ENCODE data around the gene NR2F1-AS1. TPM values are rescaled to one million over a fixed set of nuclear protein-coding genes. Genes with fewer than 3 reads are reported as not detected.
"Not testable (repeated sequence)": the region's sequence is repeated elsewhere in the genome, so short reads cannot be mapped to it uniquely, and the experiment has no call there.

NR2F1-AS1 gene
- total RNA-seq, 1 experiment from 2014 or later = 34.4 TPM

GRCh38 chr5:93519740-93520139, 61.3 kb downstream of the NR2F1-AS1 start:
- peak; percentile 46 for DNase-seq (ENCODE audit: low read depth)

DNA sequence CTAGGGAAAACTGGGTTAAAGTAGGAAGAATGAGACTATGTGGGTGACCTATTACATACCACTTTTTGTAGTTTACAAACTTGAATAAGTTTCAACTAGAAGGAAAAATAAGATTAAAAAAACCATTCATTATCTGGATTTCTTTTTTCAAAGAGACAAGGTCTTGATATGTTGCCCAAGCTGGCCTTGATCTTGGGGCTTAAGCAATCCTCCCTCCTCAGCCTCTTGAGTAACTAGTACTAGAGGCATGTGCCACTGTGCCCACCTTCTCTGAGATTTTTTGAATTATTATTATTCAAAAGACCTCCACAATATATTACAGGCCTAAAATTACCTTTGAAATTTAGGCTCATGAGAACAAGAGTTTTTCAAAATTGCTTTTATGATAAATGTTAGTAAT, 63.2 kb downstream of the NR2F1-AS1 start:
- no peak for DNase-seq (ENCODE audit: low read depth)

- DNase-seq (ENCODE audit: low read depth) = no peak
These were observed 67.7 kb downstream of the NR2F1-AS1 start for GRCh38 chr5:93513298-93513697.

DNA sequence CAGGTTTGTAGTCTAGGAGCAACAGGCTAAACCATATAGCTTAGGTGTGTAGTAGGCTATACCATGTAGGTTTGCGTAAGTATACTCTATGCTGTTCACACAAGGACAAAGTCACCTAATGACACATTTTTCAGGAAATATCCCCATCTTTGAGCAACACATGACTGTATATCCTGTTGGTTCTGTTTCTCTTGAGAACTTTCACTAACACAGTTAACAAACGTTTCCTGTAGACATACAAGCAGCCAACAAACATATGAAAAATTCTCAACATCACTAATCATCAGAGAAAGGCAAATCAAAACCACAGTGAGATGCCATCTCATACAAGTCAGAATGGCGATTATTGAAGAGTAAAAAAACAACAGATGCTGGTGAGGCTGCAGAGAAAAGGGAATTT, 68.2 kb downstream of the NR2F1-AS1 start:
- peak; percentile 87 for DNase-seq (ENCODE audit: low read depth)

GRCh38 chr5:93511445-93511844, 69.6 kb downstream of the NR2F1-AS1 start:
- no peak for DNase-seq (ENCODE audit: low read depth)

- no peak for DNase-seq (ENCODE audit: low read depth)
These were observed 70.2 kb downstream of the NR2F1-AS1 start for GRCh38 chr5:93510626-93511380.

- DNase-seq (ENCODE audit: low read depth) = peak; percentile 53
These were observed 75.5 kb downstream of the NR2F1-AS1 start for GRCh38 chr5:93505553-93505952.

- DNase-seq (ENCODE audit: low read depth) = peak; percentile 90
These were observed 77.4 kb downstream of the NR2F1-AS1 start for GRCh38 chr5:93503598-93504067.

DNA sequence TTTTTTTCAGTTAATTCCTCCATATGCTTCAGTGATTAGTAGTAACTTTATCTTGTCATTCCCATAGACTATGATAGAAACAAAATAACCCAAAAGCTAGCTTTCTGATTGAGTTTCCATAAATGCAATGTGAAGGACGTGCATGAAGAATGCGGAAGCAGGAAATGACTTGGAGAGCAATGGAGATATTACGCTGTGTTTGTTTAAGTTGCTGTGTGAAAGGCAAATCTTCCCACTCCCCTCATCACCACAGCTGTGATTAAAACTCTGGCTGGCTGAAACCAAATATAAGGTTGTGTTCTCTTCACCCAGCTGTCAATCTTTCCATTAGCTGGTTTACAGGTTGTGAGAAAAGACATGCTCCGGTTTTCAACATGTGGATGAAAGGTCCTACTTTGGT, 83.9 kb downstream of the NR2F1-AS1 start:
- no peak for DNase-seq (ENCODE audit: low read depth)

- DNase-seq (ENCODE audit: low read depth) = no peak
These were observed 101.0 kb downstream of the NR2F1-AS1 start for GRCh38 chr5:93479982-93480509.

DNA sequence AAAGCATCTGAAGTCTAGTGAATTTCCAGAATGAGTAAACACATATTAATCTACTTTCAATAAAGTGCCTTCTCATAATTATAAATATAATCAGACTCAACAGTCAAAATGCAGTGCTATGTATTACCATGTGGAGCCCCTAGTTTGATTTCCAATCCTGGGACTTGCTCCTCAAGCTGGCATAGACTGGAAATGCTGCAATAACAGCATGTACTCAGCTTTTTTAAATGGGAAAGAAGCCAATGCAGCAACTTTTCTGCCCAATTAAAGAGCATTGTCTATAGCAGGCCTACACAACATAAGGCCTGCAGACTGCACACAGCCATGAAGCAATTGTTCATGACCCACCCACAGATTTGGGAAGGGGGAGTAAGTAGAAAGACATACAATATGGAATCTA, 103.2 kb downstream of the NR2F1-AS1 start:
- DNase-seq (ENCODE audit: low read depth) = no peak

- DNase-seq (ENCODE audit: low read depth) = no peak
These were observed 104.7 kb downstream of the NR2F1-AS1 start for GRCh38 chr5:93476251-93476742.

GRCh38 chr5:93462916-93463315, 118.1 kb downstream of the NR2F1-AS1 start:
- DNase-seq (ENCODE audit: low read depth) = no peak

DNA sequence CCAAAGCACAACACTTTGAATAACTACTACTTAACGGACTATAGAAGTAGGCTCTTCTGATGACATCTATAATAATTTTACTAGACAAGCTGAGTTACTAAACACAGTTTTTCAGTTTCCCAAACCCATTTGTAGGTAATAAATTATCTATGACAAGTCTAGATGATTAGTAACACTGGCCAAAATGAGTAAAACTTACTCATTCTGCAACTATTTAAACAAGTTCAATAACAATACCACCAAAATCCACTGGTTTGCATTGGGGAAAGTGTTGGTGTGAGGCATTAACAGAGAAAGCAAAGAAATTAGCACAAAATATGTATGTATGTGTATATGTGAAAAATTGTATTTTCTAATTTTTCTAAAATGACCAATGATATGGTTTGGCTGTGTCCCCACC, 119.3 kb downstream of the NR2F1-AS1 start:
- peak; percentile 69 for DNase-seq (ENCODE audit: low read depth)

DNA sequence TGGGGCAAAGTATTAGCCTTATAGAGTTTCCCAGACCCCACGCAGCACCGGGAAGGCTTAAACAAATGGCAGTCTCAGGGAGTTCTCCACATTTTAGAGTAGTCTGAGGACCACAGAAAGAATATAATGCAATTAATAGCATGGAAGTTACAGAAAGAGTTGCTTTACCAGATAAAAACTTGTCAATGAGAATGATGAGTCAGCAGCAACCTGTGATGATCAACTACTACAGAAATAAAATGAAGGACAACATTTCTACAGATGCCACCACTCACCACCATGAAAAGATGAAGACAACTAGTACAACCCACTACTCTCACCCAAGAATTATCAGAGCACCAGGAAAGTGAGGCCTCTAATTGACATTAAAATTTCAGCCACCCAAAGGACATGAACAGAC, 120.7 kb downstream of the NR2F1-AS1 start:
- DNase-seq (ENCODE audit: low read depth) = no peak

- not testable (repeated sequence) for DNase-seq (ENCODE audit: low read depth)
These were observed 124.2 kb downstream of the NR2F1-AS1 start for GRCh38 chr5:93456796-93457195.

DNA sequence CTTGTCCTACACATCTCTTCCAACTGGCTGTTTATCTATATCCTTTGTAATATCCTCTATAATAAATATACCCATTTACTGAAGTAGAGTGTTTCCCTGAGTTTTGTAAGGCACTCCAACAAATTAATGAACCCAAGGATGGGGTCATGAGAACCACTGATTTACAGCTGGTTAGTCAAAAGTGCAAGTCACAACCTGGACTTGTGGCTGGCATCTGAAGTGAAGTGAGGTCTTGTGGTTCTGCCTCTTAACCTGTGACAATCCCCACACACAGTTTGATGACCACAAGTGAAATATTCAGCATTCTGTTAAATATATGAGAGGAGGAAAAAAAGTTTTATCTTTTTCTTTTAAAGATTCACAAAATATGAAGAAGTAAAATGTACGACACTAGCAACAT, 126.1 kb downstream of the NR2F1-AS1 start:
- DNase-seq (ENCODE audit: low read depth) = peak; percentile 47

DNA sequence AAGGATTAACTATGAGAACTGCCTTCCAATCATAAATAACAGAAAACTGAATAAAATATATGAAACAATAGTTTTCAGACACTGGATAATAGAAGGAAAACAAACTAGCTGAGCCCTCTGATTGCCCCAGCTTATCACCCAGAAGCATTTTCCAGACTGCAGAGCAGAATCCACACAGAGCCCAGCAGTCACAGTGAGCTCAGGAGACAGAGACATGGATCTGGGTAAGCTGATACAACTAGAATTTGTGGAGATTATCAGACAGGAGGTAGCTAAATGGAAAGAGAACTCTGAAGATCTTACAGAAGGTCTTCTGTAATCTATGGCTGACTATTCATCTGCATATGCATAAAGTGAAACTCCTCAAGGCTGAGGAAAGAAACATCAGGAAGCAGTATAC, 128.8 kb downstream of the NR2F1-AS1 start:
- DNase-seq (ENCODE audit: low read depth) = no peak

DNA sequence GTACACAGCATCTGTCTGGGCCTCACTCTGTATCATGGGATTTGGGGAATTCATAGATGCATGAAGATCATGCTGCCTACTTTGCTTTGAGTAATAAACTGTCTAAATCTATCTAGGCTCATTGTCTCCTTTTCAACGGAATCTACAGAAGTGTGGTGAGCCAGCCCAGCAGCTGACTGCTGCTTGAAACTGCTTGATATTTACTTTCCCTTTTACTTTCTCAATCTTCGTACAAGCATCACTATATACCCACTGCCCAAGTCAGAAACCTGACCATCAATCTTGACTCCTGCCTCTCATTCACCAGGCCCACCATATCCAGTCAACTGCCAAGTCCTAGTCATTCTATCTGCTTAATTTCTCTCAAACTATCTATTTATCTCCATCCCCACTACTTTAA, 142.9 kb downstream of the NR2F1-AS1 start:
- no peak for DNase-seq (ENCODE audit: low read depth)

DNA sequence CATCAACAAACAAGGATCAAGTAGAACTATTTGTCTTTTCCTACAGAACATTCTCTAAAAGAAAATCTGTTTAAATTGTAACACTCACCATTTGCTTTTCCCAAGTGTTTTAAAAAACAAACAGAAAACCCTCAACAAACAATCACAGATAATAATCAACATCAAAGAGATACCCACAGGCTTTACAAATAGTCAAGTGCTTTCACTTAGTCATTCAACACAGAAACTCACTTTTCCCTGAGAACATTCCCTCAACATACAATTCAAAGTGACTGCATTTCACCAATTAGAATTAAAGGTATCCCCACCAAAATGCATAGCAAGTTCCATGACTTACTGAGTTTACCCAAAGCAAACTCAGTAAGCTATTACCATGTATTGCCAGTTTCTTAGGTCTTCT, 144.9 kb downstream of the NR2F1-AS1 start:
- DNase-seq (ENCODE audit: low read depth) = no peak

DNA sequence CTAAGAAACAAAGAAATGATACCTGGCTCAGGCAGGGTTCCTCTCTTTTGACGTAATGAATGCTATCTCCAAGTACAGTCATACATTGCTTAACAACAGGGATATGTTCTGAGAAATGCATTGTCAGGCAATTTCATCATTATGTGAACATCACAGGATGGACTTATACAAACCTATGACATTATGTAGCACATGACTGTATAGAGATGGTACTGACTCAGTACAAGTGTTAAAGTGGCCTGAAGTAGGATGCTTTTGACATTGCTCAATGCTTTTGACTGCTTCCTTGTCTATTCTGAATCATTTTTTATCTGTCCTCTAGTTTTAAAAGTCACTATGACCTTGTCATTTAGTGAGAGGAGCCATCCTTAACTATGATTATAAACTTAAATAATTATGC, 147.6 kb downstream of the NR2F1-AS1 start:
- DNase-seq (ENCODE audit: low read depth) = no peak

- no peak for DNase-seq (ENCODE audit: low read depth)
These were observed 149.8 kb downstream of the NR2F1-AS1 start for GRCh38 chr5:93431250-93431649.

GRCh38 chr5:93430673-93431199, 150.3 kb downstream of the NR2F1-AS1 start:
- DNase-seq (ENCODE audit: low read depth) = no peak

Measured in M059J (cell line).